Measurements from ENCODE around the gene FAM227A. TPM values are rescaled to one million over a fixed set of nuclear protein-coding genes. Genes with fewer than 3 reads are reported as not detected.

Gene FAM227A
- total and polyA plus RNA-seq, 12 donors = 0.43 to 7.3 (median 0.90) TPM

- Histone ChIP-seq H3K4me1 (replicated peaks in 1 of 2) (no peaks in the 10 kb centered on the region), H3K4me3 (no peak overlapping the region), H3K9me3 (replicated peaks in 1 of 3) (no peaks in the 10 kb centered on the region), H3K27ac (no peak overlapping the region), H3K27me3 (no peaks in the 10 kb centered on the region), H3K36me3 (replicated peaks in 1 of 2) (no peaks in the 10 kb centered on the region)
- DNase-seq = no peak
- no peak for TF ChIP-seq CTCF (IDR thresholded peaks at IDR 0.05)
- TF ChIP-seq POLR2A (IDR thresholded peaks at IDR 0.05) = no peak
- WGBS, 4 donors = 76 to 89% (median 87%) methylated on average over 3 of the region's 3 CpGs
- intact Hi-C loops (cut with DNase I) = no loop called here
These were observed 23.7 kb downstream of the FAM227A start for GRCh38 chr22:38632528-38632927.

GRCh38 chr22:38631724-38632123 lies 24.5 kb downstream of the FAM227A start:
- DNase-seq = no peak
- TF ChIP-seq CTCF (IDR thresholded peaks at IDR 0.05) (no peak), POLR2A (IDR thresholded peaks at IDR 0.05) (no peak)
- H3K27ac ChIP-seq = no peak overlapping the region
- no peaks in the 10 kb centered on the region for H3K36me3 ChIP-seq (replicated peaks in 1 of 2)
- H3K4me3 ChIP-seq = no peak overlapping the region
- intact Hi-C loops (cut with DNase I) = no loop called here
- H3K27me3 ChIP-seq = no peaks in the 10 kb centered on the region
- no peaks in the 10 kb centered on the region for H3K9me3 ChIP-seq (replicated peaks in 1 of 3)
- H3K4me1 ChIP-seq (replicated peaks in 1 of 2) = no peaks in the 10 kb centered on the region
- 80 to 87% (median 85%) methylated on average over 9 of the region's 9 CpGs for WGBS, 4 donors

- TF ChIP-seq CTCF (IDR thresholded peaks at IDR 0.05) (no peak), POLR2A (IDR thresholded peaks at IDR 0.05) (no peak)
- no peak overlapping the region for H3K4me3 ChIP-seq
- intact Hi-C loops (cut with DNase I) = no loop called here
- no peaks in the 10 kb centered on the region for H3K27me3 ChIP-seq
- no peak for DNase-seq
- WGBS, 4 donors = 86 to 92% (median 88%) methylated on average over 4 of the region's 4 CpGs
- H3K4me1 ChIP-seq (replicated peaks in 1 of 2) = no peaks in the 10 kb centered on the region
- no peak overlapping the region for H3K27ac ChIP-seq
- no peaks in the 10 kb centered on the region for H3K36me3 ChIP-seq (replicated peaks in 1 of 2)
- H3K9me3 ChIP-seq (replicated peaks in 1 of 3) = no peaks in the 10 kb centered on the region
These were observed 27.1 kb downstream of the FAM227A start for GRCh38 chr22:38629108-38629507.

GRCh38 chr22:38628444-38628843 lies 27.7 kb downstream of the FAM227A start:
- H3K36me3 ChIP-seq (replicated peaks in 1 of 2) = no peaks in the 10 kb centered on the region
- DNase-seq = no peak
- no peak overlapping the region for H3K4me3 ChIP-seq
- intact Hi-C loops (cut with DNase I) = no loop called here
- TF ChIP-seq POLR2A (IDR thresholded peaks at IDR 0.05) (no peak), CTCF (IDR thresholded peaks at IDR 0.05) (no peak)
- no peaks in the 10 kb centered on the region for H3K9me3 ChIP-seq (replicated peaks in 1 of 3)
- 90 to 92% (median 91%) methylated on average over 5 of the region's 5 CpGs for WGBS, 4 donors
- no peaks in the 10 kb centered on the region for H3K4me1 ChIP-seq (replicated peaks in 1 of 2)
- no peaks in the 10 kb centered on the region for H3K27me3 ChIP-seq
- no peak overlapping the region for H3K27ac ChIP-seq
